ENCODE results near the gene CRYBG1.

DNA sequence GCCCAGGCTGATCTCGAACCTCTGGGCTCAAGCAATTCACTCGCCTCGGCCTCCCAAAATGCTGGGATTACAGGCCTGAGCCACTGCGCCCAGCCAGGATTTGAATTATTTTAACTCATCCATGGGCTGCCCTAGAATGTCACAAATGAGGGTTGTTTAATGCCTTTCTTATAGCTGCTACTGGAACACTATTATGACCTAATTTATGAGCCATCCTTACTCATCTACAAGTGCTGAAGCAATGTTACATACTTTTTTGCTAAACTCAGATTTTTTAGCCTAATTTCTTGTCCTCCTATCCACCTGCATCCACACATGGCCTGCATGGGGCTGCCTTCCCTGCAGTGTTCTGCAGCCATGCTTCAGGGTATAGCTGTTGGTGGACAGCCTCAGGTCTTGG is 208.9 kb downstream of the CRYBG1 start:
- TF ChIP-seq POLR2AphosphoS2 (IDR thresholded peaks at IDR 0.05; ENCODE audit: low read depth, low read length) (no peak), ZNF572 (CRISPR knock-in tag; IDR thresholded peaks at IDR 0.05) (no peak), EP300 (IDR thresholded peaks at IDR 0.05; ENCODE audit: low read depth in 2 of 2, low read length in 2 of 2) (no peak), EP300 (CRISPR knock-in tag; IDR thresholded peaks at IDR 0.05; ENCODE audit: borderline replicate concordance) (no peak), CTCF (CRISPR knock-in tag; IDR thresholded peaks at IDR 0.05) (no peak), ZNF549 (CRISPR knock-in tag; IDR thresholded peaks at IDR 0.05) (no peak), NPAS2 (CRISPR knock-in tag; IDR thresholded peaks at IDR 0.05; ENCODE audit: borderline replicate concordance) (no peak), POLR2A (IDR thresholded peaks at IDR 0.05; ENCODE audit: insufficient read depth in 1 of 2, low read depth in 2 of 2, low read length in 2 of 2) (no peak), JUN (CRISPR knock-in tag; IDR thresholded peaks at IDR 0.05) (no peak), ZNF143 (CRISPR knock-in tag; IDR thresholded peaks at IDR 0.05) (no peak), POLR2AphosphoS5 (IDR thresholded peaks at IDR 0.05; ENCODE audit: low read depth, low read length) (no peak), ATF3 (CRISPR knock-in tag; IDR thresholded peaks at IDR 0.05) (no peak)
- TF ChIP-seq, protein P1, sequence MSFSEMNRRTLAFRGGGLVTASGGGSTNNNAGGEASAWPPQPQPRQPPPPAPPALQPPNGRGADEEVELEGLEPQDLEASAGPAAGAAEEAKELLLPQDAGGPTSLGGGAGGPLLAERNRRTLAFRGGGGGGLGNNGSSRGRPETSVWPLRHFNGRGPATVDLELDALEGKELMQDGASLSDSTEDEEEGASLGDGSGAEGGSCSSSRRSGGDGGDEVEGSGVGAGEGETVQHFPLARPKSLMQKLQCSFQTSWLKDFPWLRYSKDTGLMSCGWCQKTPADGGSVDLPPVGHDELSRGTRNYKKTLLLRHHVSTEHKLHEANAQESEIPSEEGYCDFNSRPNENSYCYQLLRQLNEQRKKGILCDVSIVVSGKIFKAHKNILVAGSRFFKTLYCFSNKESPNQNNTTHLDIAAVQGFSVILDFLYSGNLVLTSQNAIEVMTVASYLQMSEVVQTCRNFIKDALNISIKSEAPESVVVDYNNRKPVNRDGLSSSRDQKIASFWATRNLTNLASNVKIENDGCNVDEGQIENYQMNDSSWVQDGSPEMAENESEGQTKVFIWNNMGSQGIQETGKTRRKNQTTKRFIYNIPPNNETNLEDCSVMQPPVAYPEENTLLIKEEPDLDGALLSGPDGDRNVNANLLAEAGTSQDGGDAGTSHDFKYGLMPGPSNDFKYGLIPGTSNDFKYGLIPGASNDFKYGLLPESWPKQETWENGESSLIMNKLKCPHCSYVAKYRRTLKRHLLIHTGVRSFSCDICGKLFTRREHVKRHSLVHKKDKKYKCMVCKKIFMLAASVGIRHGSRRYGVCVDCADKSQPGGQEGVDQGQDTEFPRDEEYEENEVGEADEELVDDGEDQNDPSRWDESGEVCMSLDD (CRISPR knock-in tag; IDR thresholded peaks at IDR 0.05; ENCODE audit: borderline replicate concordance): no peak
